GM19397 (cell line): ENCODE results near the gene COL10A1.

ENCODE experiments used
- ATAC-seq: cut with Tn5 transposase; IDR thresholded peaks from one replicate; pipeline ENCODE4 v1.9.1; 2021; ENCODE audit warnings: mild to moderate bottlenecking, moderate library complexity; ENCODE audit not compliant: unreplicated experiment

The COL10A1 gene

DNA sequence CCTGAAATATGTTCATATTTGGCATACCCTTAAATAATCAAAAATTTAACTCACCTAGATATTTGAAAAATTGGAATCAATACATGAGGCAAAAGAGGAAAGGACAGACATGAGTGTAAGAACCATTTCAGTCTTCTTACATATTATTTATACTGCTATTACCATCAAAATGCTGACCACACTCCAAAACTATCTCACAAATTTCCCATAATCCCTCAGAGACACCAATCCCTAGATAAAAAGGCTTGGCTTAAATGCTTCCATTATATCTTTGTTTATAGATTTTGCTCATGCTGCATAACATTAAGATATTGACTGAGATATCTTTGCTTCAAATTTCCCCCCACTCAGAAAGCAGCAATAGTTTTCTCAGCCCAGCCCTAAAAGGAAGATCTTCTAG lies 37.0 kb downstream of the COL10A1 start:
- no peak for ATAC-seq

DNA sequence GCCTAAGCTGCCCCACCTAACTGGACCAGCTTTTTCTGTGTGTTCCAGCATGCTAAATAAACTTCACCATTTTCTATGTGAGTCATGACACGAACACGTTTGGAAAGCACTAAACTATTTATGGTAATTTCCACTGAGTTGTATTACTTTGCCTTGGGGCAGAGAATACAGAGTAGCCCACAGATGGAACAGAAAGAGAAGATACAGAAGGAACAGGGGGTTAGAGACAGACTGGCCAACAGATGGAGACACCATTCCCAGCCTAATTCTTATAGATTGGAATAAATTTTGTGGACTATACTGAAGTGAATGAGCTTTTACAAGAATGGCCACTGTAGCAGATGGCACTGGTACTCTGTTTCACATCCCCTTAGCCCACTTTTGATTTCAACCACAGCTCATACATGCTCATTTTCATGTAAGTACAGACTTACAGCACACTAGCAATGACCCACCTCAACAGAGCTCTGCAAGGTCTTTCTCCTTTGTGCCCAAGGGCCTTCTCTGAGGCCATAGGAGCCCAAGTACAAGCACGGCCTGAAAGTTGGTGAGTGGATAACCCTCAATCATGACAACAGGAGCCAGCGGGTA lies 38.4 kb downstream of the COL10A1 start:
- ATAC-seq, result peak; percentile 95

DNA sequence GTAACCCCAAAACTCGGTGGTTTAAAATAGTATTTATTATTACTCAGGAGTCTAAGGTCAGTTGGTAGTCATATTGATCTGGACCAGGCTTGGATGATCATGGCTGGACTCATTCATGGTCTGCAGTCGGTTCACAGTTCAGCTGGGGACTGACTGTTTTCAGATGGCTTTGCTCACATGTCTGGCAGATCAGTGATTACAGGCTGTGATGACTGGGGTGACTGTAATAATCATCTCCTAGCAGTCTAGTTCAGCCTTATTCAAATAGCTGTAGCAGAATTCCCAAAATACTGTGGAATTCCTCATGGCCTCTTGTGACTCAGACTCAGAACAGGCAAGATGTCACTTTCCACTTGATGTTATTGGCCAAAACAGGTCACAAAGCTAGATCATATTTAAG lies 41.6 kb downstream of the COL10A1 start:
- no peak for ATAC-seq

DNA sequence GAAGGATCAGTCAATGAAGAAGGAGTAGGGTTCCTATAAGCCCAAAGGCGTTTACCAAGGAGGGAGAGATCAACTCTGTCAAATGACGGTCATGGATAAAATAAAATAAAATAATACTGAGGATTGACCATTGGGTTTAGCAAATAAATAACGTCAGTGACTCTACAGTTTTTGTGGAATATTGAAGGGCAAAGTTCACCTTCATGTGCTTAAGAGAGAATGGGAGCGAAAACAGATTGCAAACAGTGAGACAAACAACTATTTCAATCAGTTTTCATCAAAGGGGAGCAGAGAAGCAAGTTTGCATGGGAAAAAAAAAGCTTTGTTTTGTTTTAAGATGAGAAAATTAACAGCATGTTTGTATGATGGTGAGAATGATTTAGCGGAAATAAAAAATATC lies 42.9 kb downstream of the COL10A1 start:
- ATAC-seq, result no peak

DNA sequence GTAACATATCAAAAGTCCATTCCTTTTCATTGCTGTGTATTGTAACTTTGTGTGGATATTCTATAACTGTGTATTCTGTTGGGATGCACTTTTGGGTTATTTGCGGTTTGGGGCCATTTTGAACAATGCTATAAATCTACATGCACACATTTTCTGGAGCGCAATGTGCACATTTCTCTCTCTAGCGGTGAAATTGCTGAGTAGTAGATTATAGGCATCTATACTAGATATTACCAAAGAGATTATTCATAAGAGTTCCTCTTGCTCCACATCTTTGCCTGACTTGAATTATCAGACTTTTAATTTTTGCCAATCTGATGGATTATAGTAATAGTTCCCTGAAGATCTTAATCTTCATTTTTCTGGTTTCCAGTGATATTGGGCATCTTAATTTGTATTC lies 47.0 kb downstream of the COL10A1 start:
- ATAC-seq, result no peak

DNA sequence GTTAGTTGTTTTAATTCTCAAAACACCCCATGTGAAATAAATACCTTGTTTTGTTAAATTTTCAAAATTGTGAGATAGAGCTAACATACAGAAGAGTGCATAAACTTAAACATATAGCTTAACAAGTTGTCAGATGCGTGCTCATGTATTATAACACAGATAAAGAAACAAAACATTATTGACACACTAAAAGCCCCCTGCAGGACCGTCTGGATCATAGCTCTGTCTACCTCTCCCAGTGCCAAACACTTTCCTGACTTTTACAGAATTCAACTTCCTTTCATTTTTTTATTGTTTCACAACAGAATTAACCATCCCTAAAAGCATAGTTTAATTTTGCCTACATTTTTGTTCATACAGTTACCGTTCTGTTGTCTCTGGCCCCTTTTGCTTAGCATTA lies 47.4 kb downstream of the COL10A1 start:
- no peak for ATAC-seq

DNA sequence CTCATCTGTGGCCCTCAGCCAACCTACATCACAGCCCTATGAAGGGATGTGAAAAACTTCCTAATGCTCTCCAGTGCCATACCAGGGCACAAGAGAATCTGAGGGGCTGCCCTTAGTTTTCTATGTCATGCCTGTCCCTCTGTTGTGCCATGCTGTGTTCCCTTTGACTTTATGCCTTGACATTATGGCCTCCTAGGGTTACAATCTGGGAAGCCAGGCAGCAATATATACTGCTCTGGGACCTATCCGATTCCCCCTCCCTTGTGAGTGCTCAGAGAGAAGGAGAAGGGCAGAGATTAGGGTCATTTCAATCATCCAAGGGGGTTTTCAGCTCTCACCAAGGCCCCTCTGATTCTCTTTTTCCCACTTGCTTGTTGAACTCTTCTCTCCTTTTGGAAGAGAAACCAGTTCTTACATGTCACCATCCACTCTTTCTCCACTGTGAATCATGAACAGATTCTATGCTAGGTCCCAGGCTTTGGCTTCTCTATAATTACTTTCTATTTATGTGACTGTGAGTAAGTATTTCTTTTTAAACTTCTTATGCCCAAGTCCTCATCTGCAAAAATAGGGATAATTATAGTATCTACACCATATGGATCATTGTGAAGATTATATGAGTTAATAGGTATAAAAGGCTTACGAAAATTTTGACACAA lies 51.1 kb downstream of the COL10A1 start:
- no peak for ATAC-seq

DNA sequence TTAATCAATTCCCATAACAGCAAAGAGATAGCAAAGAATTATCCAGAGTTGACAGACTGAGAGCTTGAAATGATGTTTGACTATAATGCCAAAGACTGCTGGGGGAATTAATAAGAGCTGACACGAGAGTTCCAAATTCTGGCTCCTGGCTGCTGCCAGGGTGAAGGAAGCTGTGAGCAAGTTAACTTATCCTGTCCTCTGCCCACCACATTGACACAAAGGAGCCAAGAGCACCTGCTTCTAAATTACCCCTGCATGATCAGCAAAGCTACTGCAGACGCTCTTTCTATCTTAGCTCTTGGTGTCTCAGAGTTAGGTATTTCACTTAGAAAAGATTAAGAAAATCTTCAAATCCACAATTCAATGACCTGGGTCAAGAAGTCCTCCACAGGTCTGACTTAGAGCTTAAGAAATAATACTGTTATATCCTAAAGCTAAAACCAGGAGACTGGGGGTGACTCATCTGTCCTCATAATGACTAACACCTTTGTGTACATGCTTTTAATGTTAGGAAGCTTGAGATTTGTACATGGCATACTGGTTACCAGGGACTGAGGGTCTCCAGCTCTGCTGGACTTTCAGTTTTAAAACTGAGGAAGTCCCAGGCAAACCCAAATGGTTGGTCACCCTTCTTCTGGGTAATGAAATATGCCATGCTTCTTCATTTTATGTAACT lies 52.0 kb downstream of the COL10A1 start:
- ATAC-seq, result no peak

DNA sequence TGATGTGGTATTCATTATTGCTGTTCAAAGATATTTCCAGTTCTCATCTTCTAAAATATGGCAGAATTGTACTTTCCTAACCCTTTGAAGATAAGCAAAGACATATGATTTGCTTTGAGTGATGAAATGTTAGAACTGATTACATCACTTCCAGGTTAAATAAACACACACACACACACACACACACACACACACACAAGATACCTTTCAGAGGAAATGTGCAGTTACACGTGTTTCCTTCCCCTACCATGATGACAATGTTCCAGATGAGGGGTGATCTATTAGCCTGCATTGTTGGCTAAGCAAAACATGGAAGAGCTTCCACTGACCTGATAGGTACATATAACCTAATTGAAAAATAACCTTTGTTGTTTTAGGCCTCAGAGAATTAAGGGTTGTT lies 53.6 kb downstream of the COL10A1 start:
- no peak for ATAC-seq

DNA sequence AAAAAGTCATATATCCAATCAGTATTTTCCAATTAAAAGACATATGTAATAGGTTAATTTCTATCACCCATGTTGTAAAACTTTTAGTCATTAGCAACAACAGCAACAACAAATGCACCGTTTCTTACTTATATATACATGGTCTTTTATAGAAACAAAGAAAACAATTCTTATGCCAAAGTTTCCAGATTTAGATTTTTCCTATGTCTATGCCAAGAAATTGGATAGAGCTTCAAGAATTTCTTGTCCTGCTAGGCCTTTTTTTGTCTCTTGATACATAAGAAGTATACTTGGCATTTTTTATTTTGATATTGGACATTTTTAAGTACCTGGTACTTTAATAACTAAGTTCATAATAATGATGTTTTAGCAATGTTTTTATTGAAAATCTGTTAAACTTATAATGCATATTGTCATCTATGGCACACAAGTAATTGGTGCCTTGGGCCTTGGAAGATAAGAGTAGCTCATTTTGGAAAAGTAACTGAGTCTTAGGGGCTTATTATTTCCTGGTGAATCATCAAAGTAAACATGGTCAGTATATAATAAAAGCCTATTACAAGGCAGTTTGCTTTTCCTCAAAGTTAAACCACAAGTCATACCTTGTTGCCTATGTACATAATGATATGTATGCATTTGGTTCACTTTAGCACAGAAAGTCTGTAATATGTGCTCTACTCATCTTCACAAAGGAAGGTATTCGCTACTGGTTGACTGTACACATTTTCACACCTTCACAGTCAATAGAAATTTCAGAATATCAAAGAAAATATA lies 55.1 kb downstream of the COL10A1 start:
- no peak for ATAC-seq

DNA sequence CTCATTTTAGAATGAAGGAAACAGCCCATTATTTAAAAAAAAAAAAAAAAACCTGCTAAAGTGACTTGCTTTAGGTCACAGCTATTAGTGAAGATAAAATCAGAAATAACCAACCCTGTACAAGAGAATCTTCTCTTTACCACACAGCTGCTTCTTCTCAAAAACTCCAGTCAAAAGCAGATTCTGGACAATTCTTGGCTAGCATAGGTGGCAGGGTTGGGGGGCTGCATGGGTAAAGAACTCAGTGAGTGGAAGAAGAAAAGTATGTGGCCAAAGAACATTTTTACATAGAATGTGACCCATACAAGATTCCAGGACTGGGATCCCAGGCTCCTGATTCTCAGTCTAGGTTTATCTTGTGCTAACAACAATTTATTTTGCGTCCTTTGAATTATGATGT lies 55.8 kb downstream of the COL10A1 start:
- ATAC-seq, result no peak
